Pancreas (tissue), 10 donors: ENCODE measurements around the gene MYH6. TPM values are rescaled to one million over a fixed set of nuclear protein-coding genes. Genes with fewer than 3 reads are reported as not detected.

Experiments
- ATAC-seq, 4 donors: fragments of 200-7000 bp; cut with Tn5 transposase; one replicate each; pipeline versions ENCODE4 v1.8.0 to v1.9.1; 2020; ENCODE audit warnings: mild to moderate bottlenecking in 4 of 4, moderate library complexity in 4 of 4
- DNase-seq, 6 donors: peaks; one replicate each; pipeline ENCODE4 v3.0.0-alpha.2; 2020
- FAIRE-seq: peaks from 2 replicates; lab custom pipeline; 2012; peaks lifted over from hg19 to GRCh38; lab: Jason Lieb, UNC
- H3K27ac ChIP-seq, 4 donors: fragments of 200-600 bp; sonication (generic); 1 replicate in 3 of 4; 2 replicates in 1 of 4; pipeline versions ENCODE4 v1.5.0 to v1.8.0; 2020
- H3K27me3 ChIP-seq, 4 donors: fragments of 200-600 bp; one replicate each; pipeline ENCODE4 v1.8.0; 2021
- H3K36me3 ChIP-seq, 3 donors: fragments of 200-600 bp; sonication (generic) in 1 of 3; one replicate each; pipeline versions ENCODE4 v1.5.0 to v1.8.0; 2020 to 2021
- H3K4me1 ChIP-seq, 3 donors: fragments of 200-600 bp; one replicate each; pipeline ENCODE4 v1.8.0; 2021
- H3K4me3 ChIP-seq, 4 donors: fragments of 200-600 bp; sonication (generic) in 2 of 4; one replicate each; pipeline versions ENCODE4 v1.5.0 to v1.8.0; 2020 to 2021
- H3K9me3 ChIP-seq, 4 donors: fragments of 200-600 bp; one replicate each; pipeline ENCODE4 v1.8.0; 2021
- CTCF ChIP-seq, 4 donors: fragments of 200-600 bp; sonication (generic) in 3 of 4; IDR thresholded peaks; one replicate each; pipeline versions ENCODE4 v1.5.0 to v1.8.0; 2021; ENCODE audit warnings: antibody characterized with exemption in 4 of 4
- WGBS, 2 donors: extraction: QIAGEN DNeasy Blood & Tissue Kit; methylation state at CpG; one replicate each; pipeline ENCODE4 v1.1.7; 2013; 5-methylcytosine and 5-hydroxymethylcytosine counted together
- intact Hi-C, 3 donors: fragments of 100-400 bp; cut with DNase I; formaldehyde crosslinking; loops; one replicate each; pipeline versions ENCODE4 v1.11.1 to v1.14.2; 2022
- polyA plus RNA-seq, 2 donors: library from polyadenylated mRNA; stranded (reverse); fragments of 200-250 nt; gene quantifications; one replicate each; pipeline ENCODE4 v1.2.3, GENCODE V29; 2013
- total RNA-seq, 6 donors: library from RNA; stranded (reverse); fragmentation: NEBNext Ultra II Directional in 4 of 6; extraction: Animal tissue kit (Norgen Biotek cat#: 25700) in 4 of 6; gene quantifications; one replicate each; pipeline versions ENCODE4 v1.2.1 to v1.2.4, GENCODE V29; 2021 to 2023
- donor health status: healthy with polysubstance abuse.
- donor health status: DM: no; HTN: no; CAD: no; lungs with moderate emphysema.
- donor health status: DM: no; HTN: no; CAD: no.
- donor health status: control.
- donor health status: control.
- donor health status: Bipolar disorder and iron deficiency.
- donor health status: DM: yes; HTN: yes; CAD: no.
- donor health status: DM: no; HTN: no; CAD: no.
- donor health status: DM: no; HTN: no; CAD: no.
- donor health status: DM: yes; HTN: yes; CAD: no.

Gene MYH6
- total and polyA plus RNA-seq, 8 donors: 0.03 to 0.72 (median 0.11) TPM; not detected in 2

GRCh38 chr14:23382276-23382675, 25.8 kb downstream of the MYH6 start:
- Histone ChIP-seq H3K36me3 (no peaks in the 10 kb centered on the region), H3K27me3 (no peaks in the 10 kb centered on the region), H3K4me1 (peaks cover 0 to 7% (median 0%) of the 10 kb centered on the region in 3 donors), H3K27ac (no peak overlapping the region), H3K4me3 (no peak overlapping the region), H3K9me3 (no peaks in the 10 kb centered on the region)
- no peak for DNase-seq
- ATAC-seq: no peak
- 88 to 96% methylated on average over 6 of the region's 6 CpGs for WGBS, 2 donors
- no peak for TF ChIP-seq CTCF (IDR thresholded peaks at IDR 0.05)
- no peak for FAIRE-seq
- intact Hi-C loops: loop anchor here in 1 of 3 donors (5.0 kb wide), 1 partner anchor 115 kb away; no protein-coding TSS in a partner anchor

- ATAC-seq: no peak
- H3K27me3 ChIP-seq: no peaks in the 10 kb centered on the region
- FAIRE-seq: no peak
- H3K4me3 ChIP-seq: no peak overlapping the region
- H3K9me3 ChIP-seq: no peaks in the 10 kb centered on the region
- H3K36me3 ChIP-seq: no peaks in the 10 kb centered on the region
- WGBS, 2 donors: 65 to 72% methylated on average over 3 of the region's 3 CpGs
- peaks cover 0 to 7% (median 0%) of the 10 kb centered on the region in 3 donors for H3K4me1 ChIP-seq
- H3K27ac ChIP-seq: no peak overlapping the region
- TF ChIP-seq CTCF (IDR thresholded peaks at IDR 0.05): no peak
- intact Hi-C loops: loop anchor here in 1 of 3 donors (5.0 kb wide), 1 partner anchor 115 kb away; no protein-coding TSS in a partner anchor
- no peak for DNase-seq
Measured at GRCh38 chr14:23381871-23382270, 26.2 kb downstream of the MYH6 start.

DNA sequence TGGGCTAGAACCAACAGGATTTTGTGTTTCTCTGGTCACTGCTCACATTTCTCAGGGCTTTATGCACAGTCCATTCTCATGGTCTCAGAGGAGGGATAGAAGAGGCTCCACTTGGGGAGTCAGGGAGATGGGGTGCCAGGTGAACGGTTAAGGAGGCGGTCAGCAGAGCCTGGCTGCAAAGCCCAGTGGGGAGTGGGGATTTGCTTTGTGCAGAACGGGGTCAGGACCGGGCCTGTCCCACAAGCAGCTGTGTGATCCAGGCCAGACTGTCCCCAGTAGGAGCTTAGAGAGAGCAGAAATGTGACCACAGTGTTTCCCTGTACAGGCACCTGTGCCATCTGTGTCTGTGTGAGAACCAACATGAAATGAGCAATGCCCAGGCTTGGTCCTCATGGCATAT, 27.1 kb downstream of the MYH6 start:
- no peak for TF ChIP-seq CTCF (IDR thresholded peaks at IDR 0.05)
- H3K4me1 ChIP-seq: peaks cover 0 to 7% (median 0%) of the 10 kb centered on the region in 3 donors
- no peak overlapping the region for H3K4me3 ChIP-seq
- no peaks in the 10 kb centered on the region for H3K9me3 ChIP-seq
- H3K36me3 ChIP-seq: no peaks in the 10 kb centered on the region
- no peak for FAIRE-seq
- DNase-seq: no peak
- 71 to 77% methylated on average over 4 of the region's 4 CpGs for WGBS, 2 donors
- no peaks in the 10 kb centered on the region for H3K27me3 ChIP-seq
- intact Hi-C loops: loop anchor here in 1 of 3 donors (5.0 kb wide), 1 partner anchor 114 kb away; no protein-coding TSS in a partner anchor
- ATAC-seq: no peak
- H3K27ac ChIP-seq: no peak overlapping the region

DNA sequence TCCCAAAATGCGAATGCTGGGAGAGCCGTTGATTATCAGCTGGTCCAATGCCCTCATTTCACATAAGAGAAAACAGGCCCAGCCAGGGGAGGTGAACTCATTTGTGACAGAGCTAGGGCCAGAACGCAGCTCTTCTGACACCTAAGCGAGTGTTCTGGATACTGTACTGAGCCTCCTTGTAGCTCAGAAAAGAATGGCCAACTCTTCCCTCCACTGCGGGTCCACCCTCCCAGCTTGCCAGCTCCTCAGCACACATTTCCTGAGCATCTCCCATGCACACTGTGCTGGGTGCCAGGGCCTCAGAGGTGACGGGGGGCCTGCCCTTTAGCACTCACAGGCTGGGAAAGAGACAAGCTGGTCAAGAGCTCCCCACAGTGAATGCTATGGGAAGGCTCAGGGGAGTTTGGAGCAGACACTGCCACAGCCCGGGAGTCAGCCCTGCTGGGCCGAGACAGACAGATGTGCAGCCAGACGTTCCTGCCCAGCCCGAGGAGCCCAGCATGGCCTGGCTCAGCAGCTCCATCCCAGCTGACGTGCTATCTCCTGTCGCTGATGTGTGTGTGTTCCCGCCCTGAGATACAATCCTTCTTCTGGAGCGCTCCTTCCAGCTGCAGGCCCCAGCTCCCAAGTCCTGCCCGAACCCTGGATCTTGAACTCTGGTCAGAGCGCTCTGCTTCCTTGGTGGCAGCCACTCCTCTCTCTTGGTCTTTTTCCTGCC, 27.7 kb downstream of the MYH6 start:
- FAIRE-seq (no peak), ATAC-seq (peak; percentile 2 to 8 (median 4)), DNase-seq (no peak)
- Histone ChIP-seq H3K4me1 (peaks cover 0 to 4% (median 0%) of the 10 kb centered on the region in 3 donors), H3K27me3 (no peaks in the 10 kb centered on the region), H3K27ac (no peak overlapping the region), H3K36me3 (no peaks in the 10 kb centered on the region), H3K4me3 (no peak overlapping the region), H3K9me3 (no peaks in the 10 kb centered on the region)
- intact Hi-C loops: loop anchor here in 1 of 3 donors (5.0 kb wide), 1 partner anchor 113 kb away; no protein-coding TSS in a partner anchor
- 57 to 58% methylated on average over 16 of the region's 16 CpGs for WGBS, 2 donors
- no peak for TF ChIP-seq CTCF (IDR thresholded peaks at IDR 0.05)
